OCI-LY1 (cell line): ENCODE results near the gene PTPRM.

ENCODE experiments used
- H2AFZ ChIP-seq: fragments of 200-600 bp; sonication (generic), shearing (Covaris generic); 2 replicates; pipeline ENCODE4 v1.6.0; 2014; ENCODE audit warnings: antibody characterized with exemption, mild to moderate bottlenecking, low read length
- H3F3A ChIP-seq: fragments of 200-600 bp; sonication (generic), shearing (Covaris generic); 2 replicates; pipeline ENCODE4 v1.6.0; 2014; ENCODE audit warnings: mild to moderate bottlenecking, antibody characterized with exemption, low read length, moderate library complexity; ENCODE audit not compliant: insufficient read depth
- H3K27ac ChIP-seq: fragments of 200-600 bp; sonication (generic); 2 replicates; pipeline ENCODE4 v1.5.1; 2014; ENCODE audit warnings: low read length, mixed run types, mild to moderate bottlenecking, low read depth; ENCODE audit not compliant: poor library complexity, severe bottlenecking
- H3K27me3 ChIP-seq: fragments of 200-600 bp; sonication (generic); 2 replicates; pipeline ENCODE4 v1.6.0; 2014; ENCODE audit warnings: antibody characterized with exemption, mild to moderate bottlenecking, low read length, moderate library complexity; ENCODE audit not compliant: insufficient read depth
- H3K36me3 ChIP-seq: fragments of 200-600 bp; sonication (generic); 2 replicates; pipeline ENCODE4 v1.6.1; 2014; ENCODE audit warnings: mild to moderate bottlenecking, antibody characterized with exemption, low read length, moderate library complexity, mixed read lengths; ENCODE audit not compliant: insufficient read depth
- H3K4me1 ChIP-seq: fragments of 200-600 bp; sonication (generic); 2 replicates; pipeline ENCODE4 v1.5.1; 2014; ENCODE audit warnings: mild to moderate bottlenecking, low read length, moderate library complexity; ENCODE audit not compliant: insufficient read depth, severe bottlenecking
- H3K4me2 ChIP-seq: fragments of 200-600 bp; sonication (generic), shearing (Covaris generic); 2 replicates; pipeline ENCODE4 v1.6.1; 2014; ENCODE audit warnings: low read length
- H3K4me3 ChIP-seq: fragments of 200-600 bp; sonication (generic); 2 replicates; pipeline ENCODE4 v1.5.1; 2014; ENCODE audit warnings: low read length, low read depth, mild to moderate bottlenecking, mixed read lengths; ENCODE audit not compliant: poor library complexity, severe bottlenecking
- H3K79me2 ChIP-seq: fragments of 200-600 bp; shearing (Covaris generic); 2 replicates; pipeline ENCODE4 v1.6.1; 2016; ENCODE audit warnings: mixed run types, low read length, mixed read lengths; ENCODE audit not compliant: insufficient read depth
- H3K9ac ChIP-seq: fragments of 200-600 bp; sonication (generic), shearing (Covaris generic); 2 replicates; pipeline ENCODE4 v1.6.1; 2014; ENCODE audit warnings: mild to moderate bottlenecking, low read length, mixed read lengths
- H3K9me2 ChIP-seq: fragments of 200-600 bp; sonication (generic), shearing (Covaris generic); 2 replicates; pipeline ENCODE4 v1.6.1; 2014; ENCODE audit warnings: low read depth, mild to moderate bottlenecking, low read length, mixed read lengths
- H3K9me3 ChIP-seq: fragments of 200-600 bp; shearing (Covaris generic); 2 replicates; pipeline ENCODE4 v1.6.1; 2014; ENCODE audit warnings: low read length, mixed read lengths
- H4K20me1 ChIP-seq: fragments of 200-600 bp; sonication (generic), shearing (Covaris generic); 2 replicates; pipeline ENCODE4 v1.6.0; 2016; ENCODE audit warnings: mild to moderate bottlenecking, low read length; ENCODE audit not compliant: insufficient read depth
- EZH2 ChIP-seq: fragments of 200-600 bp; sonication (generic), shearing (Covaris generic); IDR thresholded peaks from 2 replicates; pipeline ENCODE4 v1.8.0; 2017; ENCODE audit warnings: borderline replicate concordance, mixed run types, mild to moderate bottlenecking, antibody characterized with exemption, low read length, moderate library complexity, mixed read lengths
- TF ChIP-seq, protein P1 (sequence below): fragments of 200-600 bp; sonication (generic), shearing (Covaris generic); IDR thresholded peaks from 2 replicates; pipeline ENCODE4 v1.5.1; 2017; ENCODE audit warnings: mild to moderate bottlenecking, antibody characterized with exemption, low read length, moderate library complexity, mixed read lengths

The PTPRM gene

DNA sequence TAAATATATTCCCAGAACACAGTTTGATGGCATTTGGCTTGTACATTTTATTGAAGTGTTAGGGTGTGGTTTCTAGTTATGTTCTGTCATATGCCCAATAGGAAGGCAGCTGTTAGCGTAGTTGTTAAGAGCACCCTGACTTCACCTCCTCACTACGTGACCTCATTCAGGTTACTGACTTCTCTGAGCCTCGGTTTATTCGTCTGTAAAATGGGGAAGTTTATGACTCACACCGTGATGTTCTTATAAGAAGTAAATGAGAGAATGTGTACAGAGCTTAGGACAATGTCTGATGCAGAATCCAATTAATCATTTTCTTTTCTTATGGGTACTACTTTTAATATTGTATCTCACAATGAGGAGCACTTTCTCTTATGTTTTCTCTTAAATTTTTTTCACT lies 226.0 kb downstream of the PTPRM start:
- H4K20me1 ChIP-seq, result no peaks in the 10 kb centered on the region
- no peaks in the 10 kb centered on the region for H3K9me2 ChIP-seq
- H3K9me3 ChIP-seq, result no peaks in the 10 kb centered on the region
- H2AFZ ChIP-seq, result no peak overlapping the region
- H3F3A ChIP-seq, result no peaks in the 10 kb centered on the region
- H3K4me1 ChIP-seq, result no peaks in the 10 kb centered on the region
- H3K36me3 ChIP-seq, result no peaks in the 10 kb centered on the region
- no peak overlapping the region for H3K4me2 ChIP-seq
- H3K4me3 ChIP-seq, result no peak overlapping the region
- H3K79me2 ChIP-seq, result no peaks in the 10 kb centered on the region
- H3K27me3 ChIP-seq, result no peaks in the 10 kb centered on the region
- TF ChIP-seq EZH2, result no peak
- TF ChIP-seq, protein P1, sequence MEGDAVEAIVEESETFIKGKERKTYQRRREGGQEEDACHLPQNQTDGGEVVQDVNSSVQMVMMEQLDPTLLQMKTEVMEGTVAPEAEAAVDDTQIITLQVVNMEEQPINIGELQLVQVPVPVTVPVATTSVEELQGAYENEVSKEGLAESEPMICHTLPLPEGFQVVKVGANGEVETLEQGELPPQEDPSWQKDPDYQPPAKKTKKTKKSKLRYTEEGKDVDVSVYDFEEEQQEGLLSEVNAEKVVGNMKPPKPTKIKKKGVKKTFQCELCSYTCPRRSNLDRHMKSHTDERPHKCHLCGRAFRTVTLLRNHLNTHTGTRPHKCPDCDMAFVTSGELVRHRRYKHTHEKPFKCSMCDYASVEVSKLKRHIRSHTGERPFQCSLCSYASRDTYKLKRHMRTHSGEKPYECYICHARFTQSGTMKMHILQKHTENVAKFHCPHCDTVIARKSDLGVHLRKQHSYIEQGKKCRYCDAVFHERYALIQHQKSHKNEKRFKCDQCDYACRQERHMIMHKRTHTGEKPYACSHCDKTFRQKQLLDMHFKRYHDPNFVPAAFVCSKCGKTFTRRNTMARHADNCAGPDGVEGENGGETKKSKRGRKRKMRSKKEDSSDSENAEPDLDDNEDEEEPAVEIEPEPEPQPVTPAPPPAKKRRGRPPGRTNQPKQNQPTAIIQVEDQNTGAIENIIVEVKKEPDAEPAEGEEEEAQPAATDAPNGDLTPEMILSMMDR, result no peak
- no peak overlapping the region for H3K27ac ChIP-seq
- H3K9ac ChIP-seq, result no peak overlapping the region

DNA sequence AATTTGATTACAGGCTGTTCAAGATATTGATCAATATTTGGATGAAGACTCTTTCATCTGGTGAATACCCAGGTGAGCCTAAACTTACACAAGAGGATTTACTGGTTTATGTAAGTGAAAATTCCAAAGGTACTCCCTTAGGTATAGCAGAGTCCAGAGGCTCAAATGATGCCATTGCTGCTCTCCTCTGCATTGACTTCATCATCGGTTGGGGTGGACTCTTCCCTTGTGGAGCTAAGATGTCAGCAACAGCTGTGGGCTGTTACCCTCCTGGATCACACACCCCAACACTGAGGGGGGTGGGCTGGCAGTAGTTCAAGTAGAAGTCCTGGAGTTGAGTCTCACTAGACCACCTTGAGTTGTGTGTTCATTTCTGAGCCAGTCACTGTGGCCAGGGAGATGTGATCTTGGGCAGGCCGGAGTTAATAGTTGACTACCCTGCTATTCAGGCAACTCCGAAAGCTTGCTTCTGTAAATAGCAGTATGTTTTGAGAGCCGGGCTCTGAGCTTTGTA lies 236.9 kb downstream of the PTPRM start:
- Histone ChIP-seq H3K4me3 (no peak overlapping the region), H4K20me1 (no peaks in the 10 kb centered on the region), H3K79me2 (no peaks in the 10 kb centered on the region), H3K4me1 (no peaks in the 10 kb centered on the region), H3K36me3 (no peaks in the 10 kb centered on the region), H2AFZ (no peak overlapping the region), H3K9me3 (no peaks in the 10 kb centered on the region), H3K9ac (no peak overlapping the region), H3K27me3 (no peaks in the 10 kb centered on the region), H3F3A (no peaks in the 10 kb centered on the region), H3K27ac (no peak overlapping the region), H3K9me2 (no peaks in the 10 kb centered on the region), H3K4me2 (no peak overlapping the region)
- no peak for TF ChIP-seq EZH2
- TF ChIP-seq, protein P1, result no peak

DNA sequence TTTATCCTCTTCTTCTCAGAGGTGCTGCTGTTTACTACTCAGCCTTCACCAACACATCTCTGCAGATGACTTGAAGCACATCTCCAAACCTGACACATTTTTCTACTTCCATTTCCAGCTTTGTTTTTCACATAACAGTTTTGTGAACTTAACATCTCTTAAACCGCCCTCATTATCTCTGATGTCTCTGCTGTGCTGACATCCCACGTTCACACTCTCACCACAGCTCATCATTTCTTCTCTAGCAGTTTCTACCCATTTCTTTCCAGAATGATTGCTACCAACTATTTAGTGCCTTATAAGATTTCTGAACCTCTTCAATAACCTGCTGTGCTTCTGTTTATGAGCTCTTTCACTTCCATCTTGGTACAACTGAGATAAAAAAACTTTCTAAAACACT lies 238.0 kb downstream of the PTPRM start:
- Histone ChIP-seq H3K4me3 (no peak overlapping the region), H3K79me2 (no peaks in the 10 kb centered on the region), H3K9me3 (no peaks in the 10 kb centered on the region), H4K20me1 (no peaks in the 10 kb centered on the region), H2AFZ (no peak overlapping the region), H3K9me2 (no peaks in the 10 kb centered on the region), H3K27ac (no peak overlapping the region), H3K36me3 (no peaks in the 10 kb centered on the region), H3K4me1 (no peaks in the 10 kb centered on the region), H3K4me2 (no peak overlapping the region), H3K9ac (no peak overlapping the region), H3F3A (no peaks in the 10 kb centered on the region), H3K27me3 (no peaks in the 10 kb centered on the region)
- TF ChIP-seq EZH2, result no peak
- TF ChIP-seq, protein P1, result no peak
